Activated CD8-positive, alpha-beta memory T cell treated with anti-CD3 and anti-CD28 coated beads, Interleukin-2, amount 10 ng/mL, durations not matched to agents 7 days and 5 days (primary cell): ENCODE results near the gene KLHL35. TPM values are rescaled to one million over a fixed set of nuclear protein-coding genes. Genes with fewer than 3 reads are reported as not detected.

Experiments
- ATAC-seq: fragments of 150-1000 bp; cut with Tn5 transposase; one replicate; pipeline ENCODE4 v1.10.0; 2021; ENCODE audit warnings: moderate library complexity
- CTCF ChIA-PET: fragments of 350-600 bp; sonication (Branson Sonifier 250); formaldehyde crosslinking; loops from one replicate; lab custom pipeline; 2021; ENCODE audit warnings: antibody characterized with exemption; lab: Charles Lee
- DNase-seq: peaks from one replicate; pipeline ENCODE4 v3.0.0-alpha.2; 2020
- H3K27ac Mint-ChIP-seq: one replicate; pipeline ENCODE4 v1.8.0; 2021; ENCODE audit warnings: mild to moderate bottlenecking, mixed read lengths
- H3K27me3 Mint-ChIP-seq: one replicate; pipeline ENCODE4 v1.8.0; 2021; ENCODE audit warnings: mixed read lengths
- H3K36me3 Mint-ChIP-seq: one replicate; pipeline ENCODE4 v1.8.0; 2021; ENCODE audit warnings: mild to moderate bottlenecking, mixed read lengths
- H3K4me1 Mint-ChIP-seq: one replicate; pipeline ENCODE4 v1.8.0; 2021; ENCODE audit warnings: mixed read lengths
- H3K4me3 Mint-ChIP-seq: one replicate; pipeline ENCODE4 v1.8.0; 2021; ENCODE audit warnings: mild to moderate bottlenecking, moderate library complexity, mixed read lengths
- H3K9me3 Mint-ChIP-seq: one replicate; pipeline ENCODE4 v1.8.0; 2022; ENCODE audit warnings: low read depth, mixed read lengths
- total RNA-seq, 2 experiments: library from RNA; stranded (reverse); gene quantifications; one replicate each; pipeline ENCODE4 v1.2.3, GENCODE V29; 2021

Gene KLHL35
- total RNA-seq, 2 experiments from 2014 or later, result 0.47 TPM; not detected in 1

DNA sequence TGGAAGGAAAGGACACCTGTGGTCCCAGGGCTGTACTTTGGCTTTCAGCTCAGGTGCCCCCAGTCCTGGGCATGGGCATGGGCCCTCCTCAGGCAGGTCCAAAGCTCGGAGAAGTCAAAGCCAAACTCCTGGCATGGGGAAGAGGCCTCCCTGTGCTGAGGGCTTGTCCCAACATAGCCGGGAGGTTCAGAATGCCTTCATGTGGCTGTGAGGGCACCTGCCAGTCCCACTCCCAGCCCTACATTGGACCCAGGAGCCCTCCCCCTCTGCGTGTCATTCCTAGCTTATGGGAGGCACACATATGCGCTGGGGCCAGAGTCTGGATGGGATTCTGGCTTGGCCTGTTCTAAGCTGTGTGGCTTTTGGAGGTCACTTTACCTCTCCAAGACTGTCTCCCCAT is 1.0 kb upstream of the KLHL35 start:
- Mint-ChIP-seq H3K27ac (no peak overlapping the region), H3K4me3 (no peak overlapping the region), H3K27me3 (peaks cover 40% of the 10 kb centered on the region), H3K36me3 (peaks cover 5% of the 10 kb centered on the region), H3K9me3 (no peaks in the 10 kb centered on the region), H3K4me1 (peaks cover 11% of the 10 kb centered on the region)
- no peak for ATAC-seq
- no peak for DNase-seq
- CTCF ChIA-PET, result interaction anchor here (1.9 to 5.5 kb wide), 4 partner anchors 11 to 91 kb away, joined by 4 to 23 read pairs (median 16); partner anchors contain the start of gene GDPD5

GRCh38 chr11:75433443-75433842 is 440 bp upstream of the KLHL35 start:
- CTCF ChIA-PET, result interaction anchor here (1.9 to 5.5 kb wide), 4 partner anchors 12 to 92 kb away, joined by 4 to 23 read pairs (median 16); partner anchors contain the start of gene GDPD5
- ATAC-seq, result no peak
- Mint-ChIP-seq H3K36me3 (peaks cover 7% of the 10 kb centered on the region), H3K4me1 (peaks cover 16% of the 10 kb centered on the region), H3K4me3 (no peak overlapping the region), H3K27ac (no peak overlapping the region), H3K9me3 (no peaks in the 10 kb centered on the region), H3K27me3 (peaks cover 46% of the 10 kb centered on the region)
- DNase-seq, result no peak

- CTCF ChIA-PET, result interaction anchor here (0.7 to 5.5 kb wide), 8 partner anchors 14 to 91 kb away, joined by 3 to 23 read pairs (median 4); no protein-coding TSS in a partner anchor
- Mint-ChIP-seq H3K27me3 (peaks cover 57% of the 10 kb centered on the region), H3K9me3 (no peaks in the 10 kb centered on the region), H3K27ac (no peak overlapping the region), H3K36me3 (peaks cover 7% of the 10 kb centered on the region), H3K4me1 (peaks cover 19% of the 10 kb centered on the region), H3K4me3 (no peak overlapping the region)
- DNase-seq (no peak), ATAC-seq (no peak)
Observed at GRCh38 chr11:75431533-75432525, 1.2 kb downstream of the KLHL35 start.

DNA sequence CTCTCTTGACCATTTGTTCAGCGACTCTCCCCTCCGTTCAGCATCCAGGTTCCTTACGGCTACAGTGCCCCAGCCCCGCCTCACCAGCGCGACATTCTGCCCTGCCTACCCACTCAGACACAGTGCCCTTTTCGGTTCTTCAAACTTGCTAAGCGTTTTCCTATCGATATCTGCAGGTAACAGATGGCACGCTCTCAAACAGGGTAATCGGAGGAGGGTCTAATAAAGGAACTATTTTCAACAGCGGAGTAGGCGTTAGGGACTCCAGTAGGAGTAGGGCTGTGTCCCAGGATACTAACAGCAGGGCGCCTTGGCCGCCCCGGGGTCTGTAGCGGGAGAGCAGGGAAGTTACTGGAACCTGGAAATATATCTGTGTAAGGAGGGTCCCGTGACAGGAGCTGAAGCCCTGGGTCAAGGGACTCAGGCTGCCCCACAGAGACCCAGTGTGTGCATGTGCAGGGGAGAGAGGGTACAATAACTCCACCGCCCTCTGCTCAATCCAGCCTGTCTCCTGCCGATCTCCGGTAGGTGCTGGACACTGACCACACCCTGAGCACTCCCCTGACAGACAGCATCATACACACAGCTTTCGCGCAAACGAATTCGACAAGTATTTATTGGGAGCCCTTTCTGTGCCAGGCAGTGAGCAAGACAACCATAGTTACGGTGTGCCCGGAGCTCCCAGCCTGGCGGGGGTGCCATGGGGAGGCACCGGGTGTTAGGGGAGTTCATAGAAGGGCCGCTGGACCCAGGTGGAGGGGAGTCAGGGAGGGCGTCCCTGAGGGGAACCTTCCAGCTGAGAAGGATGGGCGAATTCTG is 2.1 kb downstream of the KLHL35 start:
- peaks cover 19% of the 10 kb centered on the region for H3K4me1 Mint-ChIP-seq
- peaks cover 57% of the 10 kb centered on the region for H3K27me3 Mint-ChIP-seq
- H3K4me3 Mint-ChIP-seq, result peak overlapping the region; percentile 56
- peaks cover 7% of the 10 kb centered on the region for H3K36me3 Mint-ChIP-seq
- CTCF ChIA-PET, result interaction anchor here (0.7 to 5.5 kb wide), 11 partner anchors 12 to 104 kb away, joined by 3 to 23 read pairs (median 4); no protein-coding TSS in a partner anchor
- peak overlapping the region; percentile 13 for H3K27ac Mint-ChIP-seq
- H3K9me3 Mint-ChIP-seq, result no peaks in the 10 kb centered on the region
- DNase-seq (no peak), ATAC-seq (no peak)

- Mint-ChIP-seq H3K4me1 (peaks cover 19% of the 10 kb centered on the region), H3K4me3 (peak overlapping the region; percentile 56), H3K27me3 (peaks cover 57% of the 10 kb centered on the region), H3K36me3 (peaks cover 7% of the 10 kb centered on the region), H3K27ac (peak overlapping the region; percentile 13), H3K9me3 (no peaks in the 10 kb centered on the region)
- DNase-seq, result peak; percentile 68
- CTCF ChIA-PET, result interaction anchor here (0.8 to 3.6 kb wide), 11 partner anchors 10 to 104 kb away, joined by 3 to 15 read pairs (median 5); no protein-coding TSS in a partner anchor
- peak; percentile 71 for ATAC-seq
Observed at GRCh38 chr11:75429902-75430713, 2.9 kb downstream of the KLHL35 start.

GRCh38 chr11:75429641-75429901 is 3.4 kb downstream of the KLHL35 start:
- no peak for ATAC-seq
- CTCF ChIA-PET, result interaction anchor here (0.8 to 2.5 kb wide), 11 partner anchors 11 to 105 kb away, joined by 3 to 7 read pairs (median 4); no protein-coding TSS in a partner anchor
- peaks cover 7% of the 10 kb centered on the region for H3K36me3 Mint-ChIP-seq
- H3K4me1 Mint-ChIP-seq, result peaks cover 19% of the 10 kb centered on the region
- H3K4me3 Mint-ChIP-seq, result peak overlapping the region; percentile 48
- H3K9me3 Mint-ChIP-seq, result no peaks in the 10 kb centered on the region
- H3K27ac Mint-ChIP-seq, result peak overlapping the region; percentile 64
- no peak for DNase-seq
- peaks cover 57% of the 10 kb centered on the region for H3K27me3 Mint-ChIP-seq

DNA sequence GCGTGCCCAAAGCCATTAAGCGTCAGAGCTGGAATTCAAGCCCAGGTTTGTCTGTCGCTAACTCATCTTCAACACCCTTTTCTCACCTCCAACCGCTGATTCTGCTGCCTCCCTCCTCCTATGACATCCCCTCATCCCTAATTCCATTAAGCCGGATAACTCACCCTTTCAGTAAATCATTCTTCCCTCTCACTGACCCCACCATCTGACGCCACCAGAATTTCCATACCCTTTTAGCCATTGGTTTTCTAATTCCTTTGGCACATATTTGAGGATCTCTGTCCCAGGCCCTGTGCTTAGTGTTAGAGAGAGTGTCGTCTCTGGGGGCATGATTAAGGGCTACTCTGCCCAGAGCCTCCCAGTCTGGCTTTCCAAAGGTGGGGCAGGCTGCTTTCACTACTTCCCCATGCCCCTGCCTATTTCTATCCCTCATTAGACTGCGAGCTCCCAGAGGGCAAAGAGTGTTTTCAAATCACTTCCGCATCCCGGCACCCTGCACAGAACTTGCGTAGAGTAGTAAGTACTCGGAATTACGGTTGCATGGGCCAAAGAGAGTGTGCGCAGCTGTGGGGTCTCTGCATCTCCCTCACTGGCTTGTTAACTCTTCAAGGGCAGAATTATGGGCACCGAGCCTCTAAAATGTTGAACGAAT is 3.9 kb downstream of the KLHL35 start:
- H3K4me3 Mint-ChIP-seq, result peak overlapping the region; percentile 48
- CTCF ChIA-PET, result interaction anchor here (0.9 to 2.5 kb wide), 9 partner anchors 11 to 105 kb away, joined by 3 to 7 read pairs (median 5); no protein-coding TSS in a partner anchor
- H3K4me1 Mint-ChIP-seq, result peaks cover 19% of the 10 kb centered on the region
- H3K9me3 Mint-ChIP-seq, result no peaks in the 10 kb centered on the region
- H3K27ac Mint-ChIP-seq, result peak overlapping the region; percentile 64
- H3K36me3 Mint-ChIP-seq, result peaks cover 7% of the 10 kb centered on the region
- H3K27me3 Mint-ChIP-seq, result peaks cover 57% of the 10 kb centered on the region
- ATAC-seq (no peak), DNase-seq (no peak)

- peak; percentile 85 for DNase-seq
- H3K36me3 Mint-ChIP-seq, result peaks cover 7% of the 10 kb centered on the region
Observed at GRCh38 chr11:75428281-75428724, 4.7 kb downstream of the KLHL35 start.

DNA sequence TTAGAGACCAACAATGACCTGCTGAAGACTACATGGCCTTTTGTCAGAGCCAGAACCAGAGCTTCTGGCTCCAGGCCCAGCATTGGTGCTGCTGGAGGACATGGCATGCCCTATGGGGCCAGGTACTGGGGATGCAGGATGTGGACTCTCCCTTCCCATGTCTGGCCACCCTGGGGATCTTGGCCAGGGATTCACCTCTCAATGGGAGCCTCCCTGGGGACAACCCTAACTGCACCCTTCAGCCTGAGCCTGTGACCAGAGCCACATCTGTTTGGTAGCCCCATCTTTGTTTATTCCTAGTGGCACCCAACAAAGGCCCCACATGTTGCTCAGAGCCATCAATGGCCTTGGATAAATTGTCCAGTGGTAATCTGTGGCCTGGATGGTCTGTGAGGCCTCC is 5.8 kb downstream of the KLHL35 start:
- H3K27ac Mint-ChIP-seq, result no peak overlapping the region
- no peak for DNase-seq
- no peaks in the 10 kb centered on the region for H3K9me3 Mint-ChIP-seq
- peaks cover 7% of the 10 kb centered on the region for H3K36me3 Mint-ChIP-seq
- ATAC-seq, result no peak
- no peak overlapping the region for H3K4me3 Mint-ChIP-seq
- H3K27me3 Mint-ChIP-seq, result peaks cover 41% of the 10 kb centered on the region
- H3K4me1 Mint-ChIP-seq, result peaks cover 19% of the 10 kb centered on the region
- CTCF ChIA-PET, result interaction anchor here (0.8 to 3.2 kb wide), 3 partner anchors 19 to 149 kb away, joined by 3 to 11 read pairs (median 4); no protein-coding TSS in a partner anchor

More at GRCh38 chr11:75428281-75428724, 4.7 kb downstream of the KLHL35 start:
- H3K4me3 Mint-ChIP-seq, result peak overlapping the region; percentile 36
- ATAC-seq, result peak; percentile 80
- CTCF ChIA-PET, result interaction anchor here (0.6 to 3.2 kb wide), 6 partner anchors 8 to 148 kb away, joined by 3 to 11 read pairs (median 4); no protein-coding TSS in a partner anchor
- H3K9me3 Mint-ChIP-seq, result no peaks in the 10 kb centered on the region
- no peak overlapping the region for H3K27ac Mint-ChIP-seq
- H3K4me1 Mint-ChIP-seq, result peaks cover 19% of the 10 kb centered on the region
- H3K27me3 Mint-ChIP-seq, result peaks cover 52% of the 10 kb centered on the region

DNA sequence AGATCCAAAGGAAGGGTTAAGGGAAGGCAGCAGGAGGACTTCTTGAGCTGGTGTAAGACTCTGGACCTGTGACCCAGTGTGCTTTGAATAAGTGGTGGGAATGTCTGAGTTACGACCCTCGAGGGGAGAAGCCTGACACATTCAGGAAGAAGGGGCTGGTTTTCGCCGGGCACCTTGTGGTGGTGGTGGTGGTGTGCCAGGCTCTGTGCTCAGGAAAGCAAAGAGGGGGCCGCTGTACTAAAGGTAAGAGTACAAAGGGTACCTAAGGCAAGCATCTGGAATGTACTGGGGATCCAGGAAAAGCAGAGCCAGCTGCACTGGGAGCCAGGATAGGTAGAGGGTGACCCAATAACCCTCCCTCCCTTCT is 6.3 kb downstream of the KLHL35 start:
- H3K4me1 Mint-ChIP-seq, result peaks cover 19% of the 10 kb centered on the region
- peaks cover 36% of the 10 kb centered on the region for H3K27me3 Mint-ChIP-seq
- CTCF ChIA-PET, result interaction anchor here (3.2 kb wide), 1 partner anchor 18 kb away, joined by 11 read pairs; no protein-coding TSS in a partner anchor
- H3K4me3 Mint-ChIP-seq, result no peak overlapping the region
- H3K9me3 Mint-ChIP-seq, result no peaks in the 10 kb centered on the region
- ATAC-seq (no peak), DNase-seq (no peak)
- peaks cover 7% of the 10 kb centered on the region for H3K36me3 Mint-ChIP-seq
- no peak overlapping the region for H3K27ac Mint-ChIP-seq

DNA sequence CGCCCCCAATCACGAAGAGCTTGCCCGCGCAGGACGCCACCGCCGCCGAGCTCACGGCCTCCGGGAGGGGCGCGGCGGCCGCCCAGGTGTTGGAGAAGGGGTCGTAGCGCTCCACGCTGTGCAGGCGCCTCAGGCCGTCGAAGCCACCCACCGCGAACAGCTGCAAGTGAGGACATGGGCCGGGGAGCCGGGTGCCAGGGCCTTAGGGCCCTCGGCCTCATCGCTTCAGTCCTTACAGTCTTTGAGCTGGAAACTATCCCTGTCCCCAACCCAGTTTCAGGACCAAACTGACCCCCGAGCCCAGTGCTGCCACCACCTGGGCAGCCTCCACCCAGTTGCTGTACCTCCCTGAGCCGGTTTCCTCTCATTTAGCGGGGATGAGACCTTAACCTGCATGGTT is 7.6 kb downstream of the KLHL35 start:
- no peak for DNase-seq
- H3K9me3 Mint-ChIP-seq, result no peaks in the 10 kb centered on the region
- CTCF ChIA-PET, result interaction anchor here (0.7 to 3.2 kb wide), 5 partner anchors 17 to 106 kb away, joined by 3 to 11 read pairs (median 5); no protein-coding TSS in a partner anchor
- H3K4me3 Mint-ChIP-seq, result no peak overlapping the region
- no peak overlapping the region for H3K27ac Mint-ChIP-seq
- H3K4me1 Mint-ChIP-seq, result peaks cover 13% of the 10 kb centered on the region
- no peak for ATAC-seq
- H3K36me3 Mint-ChIP-seq, result peaks cover 7% of the 10 kb centered on the region
- H3K27me3 Mint-ChIP-seq, result peaks cover 23% of the 10 kb centered on the region
